Mesendoderm (in vitro differentiated cells): ENCODE measurements around the gene FRAS1.
"Not testable (repeated sequence)": the region's sequence is repeated elsewhere in the genome, so short reads cannot be mapped to it uniquely, and the experiment has no call there.

Experiments used
- DNase-seq: peaks from one replicate; pipeline ENCODE4 v3.0.0; 2013
- H2AK5ac ChIP-seq: 2 replicates; pipeline ENCODE4 v1.6.1; 2013; ENCODE audit warnings: low read length, inconsistent platforms
- H2BK120ac ChIP-seq: 2 replicates; pipeline ENCODE4 v1.6.1; 2013; ENCODE audit warnings: low read depth, mild to moderate bottlenecking, low read length, moderate library complexity, mixed read lengths
- H2BK15ac ChIP-seq: replicated peaks from 2 replicates; pipeline ENCODE4 v1.6.1; 2013; ENCODE audit warnings: low read depth, mild to moderate bottlenecking, moderate library complexity
- H2BK5ac ChIP-seq: 2 replicates; pipeline ENCODE4 v1.6.1; 2013; ENCODE audit warnings: low read length, inconsistent platforms
- H3K18ac ChIP-seq: 2 replicates; pipeline ENCODE4 v1.6.1; 2013; ENCODE audit warnings: mild to moderate bottlenecking, low read length, mixed read lengths
- H3K23ac ChIP-seq: one replicate; pipeline ENCODE4 v1.6.1; 2013; ENCODE audit warnings: low read length
- H3K27ac ChIP-seq: 2 replicates; pipeline ENCODE4 v1.5.1; 2013; ENCODE audit warnings: low read depth, mild to moderate bottlenecking, inconsistent platforms, low read length, moderate library complexity
- H3K27me3 ChIP-seq: 2 replicates; pipeline ENCODE4 v1.6.1; 2013; ENCODE audit warnings: low read length, control low read depth, mild to moderate bottlenecking, inconsistent platforms; ENCODE audit not compliant: insufficient read depth, poor library complexity
- H3K36me3 ChIP-seq: 2 replicates; pipeline ENCODE4 v1.6.1; 2013; ENCODE audit warnings: low read length, inconsistent platforms; ENCODE audit not compliant: control insufficient read depth, insufficient read depth
- H3K4ac ChIP-seq: one replicate; pipeline ENCODE4 v1.6.1; 2013; ENCODE audit warnings: low read depth, mild to moderate bottlenecking, low read length, moderate library complexity
- H3K4me1 ChIP-seq: 2 replicates; pipeline ENCODE4 v1.6.1; 2013; ENCODE audit warnings: low read depth, low read length, inconsistent platforms; ENCODE audit not compliant: control insufficient read depth
- H3K4me2 ChIP-seq: 2 replicates; pipeline ENCODE4 v1.6.1; 2013; ENCODE audit warnings: low read length
- H3K4me3 ChIP-seq: 2 replicates; pipeline ENCODE4 v1.5.1; 2013; ENCODE audit warnings: mild to moderate bottlenecking, low read length
- H3K56ac ChIP-seq: one replicate; pipeline ENCODE4 v1.6.1; 2013; ENCODE audit warnings: low read length
- H3K79me1 ChIP-seq: 2 replicates; pipeline ENCODE4 v1.6.1; 2013; ENCODE audit warnings: low read length, inconsistent platforms
- H3K79me2 ChIP-seq: 2 replicates; pipeline ENCODE4 v1.6.1; 2013; ENCODE audit warnings: mild to moderate bottlenecking, low read length; ENCODE audit not compliant: control insufficient read depth, insufficient read depth
- H3K9ac ChIP-seq: 2 replicates; pipeline ENCODE4 v1.6.1; 2013; ENCODE audit warnings: low read length, inconsistent platforms
- H4K5ac ChIP-seq: one replicate; pipeline ENCODE4 v1.6.1; 2013; ENCODE audit warnings: low read length
- H4K8ac ChIP-seq: one replicate; pipeline ENCODE4 v1.6.1; 2013; ENCODE audit warnings: low read depth, mild to moderate bottlenecking, control low read depth, low read length, moderate library complexity
- WGBS: extraction: QIAGEN DNeasy Blood & Tissue Kit; methylation state at CpG from one replicate; pipeline ENCODE4 v1.1.7; 2013; ENCODE audit warnings: low lambda C conversion rate, missing lambda C conversion rate; ENCODE audit not compliant: insufficient coverage; ENCODE audit errors: extremely low coverage; 5-methylcytosine and 5-hydroxymethylcytosine counted together

The FRAS1 gene

GRCh38 chr4:78484574-78484973 is 427.5 kb downstream of the FRAS1 start:
- H3K4me1 ChIP-seq: no peaks in the 10 kb centered on the region
- no peak overlapping the region for H2BK5ac ChIP-seq
- no peak overlapping the region for H3K4me2 ChIP-seq
- no peaks in the 10 kb centered on the region for H3K27me3 ChIP-seq
- H2AK5ac ChIP-seq: no peak overlapping the region
- no peaks in the 10 kb centered on the region for H3K79me2 ChIP-seq
- no peak overlapping the region for H2BK15ac ChIP-seq
- no peak overlapping the region for H3K56ac ChIP-seq
- no peak overlapping the region for H3K4ac ChIP-seq
- H2BK120ac ChIP-seq: no peak overlapping the region
- no peak overlapping the region for H3K9ac ChIP-seq
- no CpG with 5 or more reads among the region's 2 CpGs for WGBS
- peaks cover 5% of the 10 kb centered on the region for H3K36me3 ChIP-seq
- no peak overlapping the region for H4K5ac ChIP-seq
- H3K4me3 ChIP-seq: no peak overlapping the region
- H3K79me1 ChIP-seq: no peaks in the 10 kb centered on the region
- DNase-seq: no peak
- H3K27ac ChIP-seq: no peak overlapping the region
- no peak overlapping the region for H4K8ac ChIP-seq
- no peak overlapping the region for H3K18ac ChIP-seq
- no peak overlapping the region for H3K23ac ChIP-seq

DNA sequence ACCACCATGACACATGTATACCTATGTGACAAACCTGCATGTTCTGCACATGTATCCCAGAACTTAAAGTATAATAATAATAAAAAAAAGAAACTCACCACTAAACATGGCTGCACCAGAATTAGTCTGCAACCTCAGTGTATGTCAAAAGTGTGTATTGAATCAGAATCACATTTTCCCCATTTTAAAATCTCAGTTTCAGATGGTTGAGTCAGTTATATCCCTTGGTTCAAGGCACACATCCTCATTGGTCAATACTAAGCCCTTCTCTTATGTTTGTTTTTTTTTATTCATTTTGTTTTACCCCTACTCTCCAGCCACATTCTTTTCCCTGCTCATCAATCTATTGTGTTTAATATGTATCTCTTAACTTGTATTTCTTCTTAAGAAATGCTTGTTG is 436.6 kb downstream of the FRAS1 start:
- Histone ChIP-seq H3K4me1 (no peaks in the 10 kb centered on the region), H3K36me3 (no peaks in the 10 kb centered on the region), H2BK120ac (no peak overlapping the region), H2BK5ac (no peak overlapping the region), H3K4me3 (no peak overlapping the region), H4K5ac (no peak overlapping the region), H3K79me1 (no peaks in the 10 kb centered on the region), H3K4me2 (no peak overlapping the region), H3K27me3 (no peaks in the 10 kb centered on the region), H2BK15ac (no peak overlapping the region), H2AK5ac (no peak overlapping the region), H3K23ac (no peak overlapping the region), H3K18ac (no peak overlapping the region), H3K9ac (no peak overlapping the region), H3K79me2 (no peaks in the 10 kb centered on the region), H4K8ac (no peak overlapping the region), H3K56ac (no peak overlapping the region), H3K27ac (no peak overlapping the region), H3K4ac (no peak overlapping the region)
- DNase-seq: no peak

DNA sequence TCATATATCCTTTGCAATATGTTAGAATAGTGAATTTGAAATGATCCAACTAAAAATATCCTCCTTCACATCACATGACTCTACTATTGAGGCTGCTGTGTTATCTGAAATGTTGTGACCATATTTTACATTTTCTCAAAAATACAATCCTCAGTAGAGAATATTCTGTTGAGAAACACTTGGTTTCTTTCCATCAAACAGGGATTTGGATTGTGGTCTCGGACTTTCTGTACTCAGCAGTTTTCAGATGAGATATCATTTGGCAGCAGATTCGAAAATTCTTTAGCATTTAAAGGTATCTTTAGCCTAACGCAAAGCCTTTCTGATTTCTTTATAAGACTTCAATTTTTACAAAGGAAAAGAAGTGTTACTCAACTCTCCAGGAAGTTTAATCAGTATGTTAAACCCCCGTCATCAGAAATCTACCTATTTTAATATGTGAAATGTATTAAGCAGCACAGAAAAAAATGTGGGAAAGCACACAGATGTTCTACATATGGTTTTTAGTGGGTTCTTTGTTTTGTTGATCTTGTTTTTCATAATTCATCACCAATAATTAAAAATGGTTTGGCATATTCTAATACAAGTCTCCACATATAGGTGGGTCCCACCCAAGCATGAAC is 439.0 kb downstream of the FRAS1 start:
- no peak overlapping the region for H2AK5ac ChIP-seq
- H3K27ac ChIP-seq: no peak overlapping the region
- no peaks in the 10 kb centered on the region for H3K79me2 ChIP-seq
- no peaks in the 10 kb centered on the region for H3K4me1 ChIP-seq
- no peaks in the 10 kb centered on the region for H3K27me3 ChIP-seq
- H3K9ac ChIP-seq: no peak overlapping the region
- no peak for DNase-seq
- no peak overlapping the region for H2BK5ac ChIP-seq
- no peak overlapping the region for H4K5ac ChIP-seq
- no peak overlapping the region for H2BK15ac ChIP-seq
- no CpG with 5 or more reads among the region's 4 CpGs for WGBS
- H3K4me3 ChIP-seq: no peak overlapping the region
- H3K4ac ChIP-seq: no peak overlapping the region
- no peak overlapping the region for H3K23ac ChIP-seq
- H3K56ac ChIP-seq: no peak overlapping the region
- no peak overlapping the region for H3K4me2 ChIP-seq
- H4K8ac ChIP-seq: no peak overlapping the region
- no peak overlapping the region for H2BK120ac ChIP-seq
- no peak overlapping the region for H3K18ac ChIP-seq
- H3K36me3 ChIP-seq: peaks cover 6% of the 10 kb centered on the region
- no peaks in the 10 kb centered on the region for H3K79me1 ChIP-seq

GRCh38 chr4:78506260-78506659 is 449.1 kb downstream of the FRAS1 start:
- H3K27me3 ChIP-seq, H3K23ac ChIP-seq, H3K4ac ChIP-seq, H3K79me2 ChIP-seq, H2BK120ac ChIP-seq, H3K4me1 ChIP-seq, H3K79me1 ChIP-seq, H2AK5ac ChIP-seq, H2BK5ac ChIP-seq, H4K8ac ChIP-seq, H3K56ac ChIP-seq, H3K36me3 ChIP-seq, H4K5ac ChIP-seq, H3K4me2 ChIP-seq, H2BK15ac ChIP-seq, H3K9ac ChIP-seq, H3K27ac ChIP-seq, H3K18ac ChIP-seq, H3K4me3 ChIP-seq: not testable (repeated sequence)
- DNase-seq: peak; percentile 41
- no CpG with 5 or more reads among the region's 10 CpGs for WGBS

- H3K4me1 ChIP-seq: no peaks in the 10 kb centered on the region
- H3K4me2 ChIP-seq: no peak overlapping the region
- H3K4me3 ChIP-seq: no peak overlapping the region
- H3K23ac ChIP-seq: no peak overlapping the region
- no peak overlapping the region for H3K9ac ChIP-seq
- H3K27me3 ChIP-seq: no peaks in the 10 kb centered on the region
- no peak overlapping the region for H3K27ac ChIP-seq
- no peak overlapping the region for H2BK15ac ChIP-seq
- no peaks in the 10 kb centered on the region for H3K79me1 ChIP-seq
- no peak overlapping the region for H2AK5ac ChIP-seq
- no peak for DNase-seq
- no peak overlapping the region for H4K5ac ChIP-seq
- no peak overlapping the region for H3K18ac ChIP-seq
- H3K4ac ChIP-seq: no peak overlapping the region
- no peaks in the 10 kb centered on the region for H3K79me2 ChIP-seq
- H4K8ac ChIP-seq: no peak overlapping the region
- H2BK5ac ChIP-seq: no peak overlapping the region
- no peak overlapping the region for H3K56ac ChIP-seq
- H3K36me3 ChIP-seq: peaks cover 3% of the 10 kb centered on the region
- WGBS: no CpG with 5 or more reads among the region's 2 CpGs
- no peak overlapping the region for H2BK120ac ChIP-seq
Measured at GRCh38 chr4:78509043-78509442, 451.9 kb downstream of the FRAS1 start.

DNA sequence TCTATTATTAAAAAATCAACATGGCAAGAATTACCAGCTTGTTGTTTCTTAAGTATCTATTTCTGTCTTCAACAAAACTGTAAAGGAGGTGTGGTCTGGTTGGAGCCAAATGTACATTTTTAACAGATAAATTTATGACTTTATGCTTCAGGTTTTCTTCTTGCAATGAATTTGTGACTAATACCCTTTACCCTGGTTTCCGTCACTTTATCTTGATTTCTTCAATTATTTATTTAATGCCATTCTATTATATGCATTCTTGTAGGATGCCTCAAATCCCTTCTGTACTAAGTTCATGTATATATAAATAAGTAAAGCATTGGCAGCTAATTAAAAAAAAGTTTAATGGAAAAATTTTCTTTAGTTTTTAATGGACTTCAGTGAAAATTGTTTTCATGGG is 453.0 kb downstream of the FRAS1 start:
- no peak overlapping the region for H2AK5ac ChIP-seq
- H3K36me3 ChIP-seq: peaks cover 3% of the 10 kb centered on the region
- no peak overlapping the region for H3K4ac ChIP-seq
- H3K4me1 ChIP-seq: no peaks in the 10 kb centered on the region
- H3K27ac ChIP-seq: no peak overlapping the region
- H3K9ac ChIP-seq: no peak overlapping the region
- no peak overlapping the region for H4K5ac ChIP-seq
- H2BK5ac ChIP-seq: no peak overlapping the region
- no peaks in the 10 kb centered on the region for H3K79me1 ChIP-seq
- H3K4me2 ChIP-seq: no peak overlapping the region
- no peak overlapping the region for H2BK120ac ChIP-seq
- no CpG with 5 or more reads among the region's 1 CpG for WGBS
- H3K56ac ChIP-seq: no peak overlapping the region
- H2BK15ac ChIP-seq: no peak overlapping the region
- H3K4me3 ChIP-seq: no peak overlapping the region
- H3K23ac ChIP-seq: no peak overlapping the region
- DNase-seq: no peak
- H3K27me3 ChIP-seq: no peaks in the 10 kb centered on the region
- no peaks in the 10 kb centered on the region for H3K79me2 ChIP-seq
- no peak overlapping the region for H4K8ac ChIP-seq
- H3K18ac ChIP-seq: no peak overlapping the region
